GM19324 (cell line): Measurements from ENCODE around the gene SLC35E1.
"Not testable (repeated sequence)": the region's sequence is repeated elsewhere in the genome, so short reads cannot be mapped to it uniquely, and the experiment has no call there.

Source experiments
- ATAC-seq: cut with Tn5 transposase; IDR thresholded peaks from one replicate; pipeline ENCODE4 v1.9.1; 2021; ENCODE audit warnings: mild to moderate bottlenecking, moderate library complexity; ENCODE audit not compliant: unreplicated experiment, low FRiP score

The SLC35E1 gene

GRCh38 chr19:16506961-16507360 is 65.3 kb downstream of the SLC35E1 start:
- no peak for ATAC-seq

- ATAC-seq: not testable (repeated sequence)
Observed at GRCh38 chr19:16506161-16506560, 66.1 kb downstream of the SLC35E1 start.

- no peak for ATAC-seq
Observed at GRCh38 chr19:16504271-16504670, 67.9 kb downstream of the SLC35E1 start.
